HCT116 (cell line): Measurements from ENCODE around the gene UBA5.

Source experiments
- CTCF ChIP-seq, 3 experiments: fragments of 200-600 bp in 1 of 3; sonication (generic) in 1 of 3; IDR thresholded peaks in 2 of 3; conservative IDR thresholded peaks in 1 of 3; 2 replicates each; pipeline ENCODE4 v1.5.1; 2012 to 2017; ENCODE audit warnings: low read depth in 2 of 3, low read length in 2 of 3, antibody characterized with exemption in 1 of 3, borderline replicate concordance in 1 of 3, control low read depth in 1 of 3, mild to moderate bottlenecking in 1 of 3, mixed read lengths in 1 of 3, mixed run types in 1 of 3, moderate library complexity in 1 of 3; ENCODE audit not compliant: insufficient read depth in 1 of 3
- POLR2A ChIP-seq: IDR thresholded peaks from 2 replicates; pipeline ENCODE4 v1.7.0; 2011; ENCODE audit warnings: borderline replicate concordance; ENCODE audit not compliant: insufficient read depth, insufficient read length; ENCODE audit errors: extremely low read depth
- RAD21 ChIP-seq: IDR thresholded peaks from 2 replicates; pipeline ENCODE4 v1.6.1; 2012; ENCODE audit warnings: low read depth, mild to moderate bottlenecking
- SP1 ChIP-seq: IDR thresholded peaks from 2 replicates; pipeline ENCODE4 v1.6.1; 2012; ENCODE audit warnings: low read depth
- SRF ChIP-seq: IDR thresholded peaks from 2 replicates; pipeline ENCODE4 v1.6.1; 2012; ENCODE audit warnings: low read depth

GRCh38 chr3:132616780-132617179, 43.3 kb upstream of the UBA5 start:
- TF ChIP-seq CTCF (IDR thresholded peaks at IDR 0.05 in 2 of 3, conservative IDR thresholded peaks at IDR 0.05 in 1 of 3; ENCODE audit: borderline replicate concordance in 1 of 3, insufficient read depth in 1 of 3, low read depth in 2 of 3, low read length in 2 of 3) (no peak), SRF (no peak), RAD21 (no peak), POLR2A (no peak), SP1 (no peak)
